GM23338 (cell line): ENCODE measurements around the gene EFNB2. TPM values are rescaled to one million over a fixed set of nuclear protein-coding genes. Genes with fewer than 3 reads are reported as not detected.

Experiments
- ATAC-seq: fragments of 200-7000 bp; cut with Tn5 transposase; 3 replicates; pipeline ENCODE4 v1.9.1; 2020
- DNase-seq: peaks from one replicate; pipeline ENCODE4 v3.0.0-alpha.2; 2015; ENCODE audit warnings: low spot score
- H2AFZ ChIP-seq: fragments of 200-600 bp; sonication (generic); 2 replicates; pipeline ENCODE4 v1.8.0; 2016; ENCODE audit warnings: antibody characterized with exemption, mild to moderate bottlenecking, moderate library complexity
- H3F3A ChIP-seq: fragments of 200-600 bp; sonication (generic); replicated peaks from 2 replicates; pipeline ENCODE4 v1.8.0; 2017; ENCODE audit warnings: antibody characterized with exemption, mixed run types, low read depth
- H3K27ac ChIP-seq: fragments of 200-600 bp; sonication (generic); 2 replicates; pipeline ENCODE4 v1.6.1; 2016; ENCODE audit warnings: low read depth
- H3K27me3 ChIP-seq: fragments of 200-600 bp; sonication (generic); 2 replicates; pipeline ENCODE4 v1.8.0; 2016; ENCODE audit warnings: mild to moderate bottlenecking, mixed run types, moderate library complexity; ENCODE audit not compliant: insufficient read depth
- H3K36me3 ChIP-seq: fragments of 200-600 bp; sonication (generic); 2 replicates; pipeline ENCODE4 v1.8.0; 2016; ENCODE audit warnings: mild to moderate bottlenecking; ENCODE audit not compliant: insufficient read depth
- H3K4me1 ChIP-seq: fragments of 200-600 bp; sonication (generic); 2 replicates; pipeline ENCODE4 v1.8.0; 2016; ENCODE audit warnings: mild to moderate bottlenecking, moderate library complexity; ENCODE audit not compliant: insufficient read depth
- H3K4me2 ChIP-seq: fragments of 200-600 bp; sonication (generic); 2 replicates; pipeline ENCODE4 v1.7.1; 2017; ENCODE audit warnings: mixed run types
- H3K4me3 ChIP-seq: fragments of 200-600 bp; sonication (generic); 2 replicates; pipeline ENCODE4 v1.6.1; 2016; ENCODE audit warnings: mixed run types
- H3K79me2 ChIP-seq: fragments of 200-600 bp; sonication (generic); replicated peaks from 2 replicates; pipeline ENCODE4 v1.8.0; 2017; ENCODE audit warnings: mild to moderate bottlenecking; ENCODE audit not compliant: insufficient read depth
- H3K9me2 ChIP-seq: fragments of 200-600 bp; sonication (generic); 2 replicates; pipeline ENCODE4 v1.8.0; 2017; ENCODE audit not compliant: insufficient read depth
- H4K20me1 ChIP-seq: fragments of 200-600 bp; sonication (generic); replicated peaks from 2 replicates; pipeline ENCODE4 v1.8.0; 2017; ENCODE audit warnings: mild to moderate bottlenecking; ENCODE audit not compliant: insufficient read depth
- H3K27ac Mint-ChIP-seq: 2 replicates; pipeline ENCODE4 v1.8.0; 2020; ENCODE audit warnings: inconsistent platforms, mild to moderate bottlenecking, moderate library complexity, mixed read lengths
- H3K27me3 Mint-ChIP-seq: 3 replicates; pipeline ENCODE4 v1.8.0; 2022; ENCODE audit warnings: low read depth, mild to moderate bottlenecking, moderate library complexity, mixed read lengths, inconsistent platforms; ENCODE audit not compliant: insufficient read depth, poor library complexity
- H3K36me3 Mint-ChIP-seq: 3 replicates; pipeline ENCODE4 v1.8.0; 2021; ENCODE audit warnings: low read depth, mild to moderate bottlenecking, inconsistent platforms, moderate library complexity, mixed read lengths
- H3K4me1 Mint-ChIP-seq: 3 replicates; pipeline ENCODE4 v1.8.0; 2020; ENCODE audit warnings: mild to moderate bottlenecking, inconsistent platforms, mixed read lengths
- H3K4me3 Mint-ChIP-seq: 3 replicates; pipeline ENCODE4 v1.8.0; 2021; ENCODE audit warnings: moderate library complexity, mild to moderate bottlenecking, inconsistent platforms, mixed read lengths
- H3K9me3 Mint-ChIP-seq: 3 replicates; pipeline ENCODE4 v1.8.0; 2020; ENCODE audit warnings: moderate library complexity, mild to moderate bottlenecking, inconsistent platforms, mixed read lengths
- CREB1 ChIP-seq: fragments of 250-450 bp; sonication (Bioruptor Pico); IDR thresholded peaks from 2 replicates; pipeline ENCODE4 v1.5.0; 2020; ENCODE audit warnings: low read depth, mild to moderate bottlenecking, moderate library complexity
- EZH2 ChIP-seq: fragments of 200-600 bp; sonication (generic); IDR thresholded peaks from one replicate; pipeline ENCODE4 v1.8.0; 2017; ENCODE audit warnings: antibody characterized with exemption, mild to moderate bottlenecking, low read depth; ENCODE audit not compliant: unreplicated experiment
- EZH2phosphoT487 ChIP-seq: fragments of 200-600 bp; sonication (generic); IDR thresholded peaks from one replicate; pipeline ENCODE4 v1.8.1; 2018; ENCODE audit warnings: antibody characterized with exemption; ENCODE audit not compliant: unreplicated experiment
- JUNB ChIP-seq: IDR thresholded peaks from one replicate; pipeline ENCODE4 v1.6.1; 2016; ENCODE audit warnings: antibody characterized with exemption; ENCODE audit not compliant: unreplicated experiment
- NANOG ChIP-seq: IDR thresholded peaks from 2 replicates; pipeline ENCODE4 v1.6.1; 2016; ENCODE audit warnings: antibody characterized with exemption, borderline replicate concordance
- POLR2AphosphoS5 ChIP-seq: IDR thresholded peaks from 2 replicates; pipeline ENCODE4 v1.6.1; 2016; ENCODE audit warnings: antibody characterized with exemption, low read depth
- REST ChIP-seq: IDR thresholded peaks from one replicate; pipeline ENCODE4 v1.6.1; 2018; ENCODE audit warnings: antibody characterized with exemption; ENCODE audit not compliant: unreplicated experiment
- STAT1 ChIP-seq: IDR thresholded peaks from one replicate; pipeline ENCODE4 v1.6.1; 2016; ENCODE audit warnings: antibody characterized with exemption; ENCODE audit not compliant: unreplicated experiment
- ZNF114 ChIP-seq: fragments of 250-450 bp; sonication (Bioruptor Pico); IDR thresholded peaks from 2 replicates; pipeline ENCODE4 v1.5.0; 2020; ENCODE audit warnings: mild to moderate bottlenecking, moderate library complexity
- ZNF331 ChIP-seq: fragments of 250-450 bp; sonication (Bioruptor Pico); IDR thresholded peaks from 2 replicates; pipeline ENCODE4 v1.5.0; 2020; ENCODE audit warnings: low read depth, mild to moderate bottlenecking, moderate library complexity
- polyA plus RNA-seq: library from polyadenylated mRNA; unstranded; fragments of >200 nt; fragmentation: Nextera tagmentation; extraction: Ambion mirVana; gene quantifications from 2 replicates; pipeline ENCODE4 v1.2.1, GENCODE V29; 2016
- total RNA-seq: library from RNA; depleted of rRNA; stranded (reverse); fragments of >200 nt; shearing (Covaris generic); gene quantifications from 2 replicates; pipeline ENCODE4 v1.2.3, GENCODE V29; 2014
- TF ChIP-seq, protein P1 (sequence below): fragments of 250-450 bp; sonication (Bioruptor Pico); IDR thresholded peaks from 2 replicates; pipeline ENCODE4 v1.5.0; 2020; ENCODE audit warnings: mild to moderate bottlenecking, moderate library complexity
- TF ChIP-seq, protein P2 (sequence below): IDR thresholded peaks from 2 replicates; pipeline ENCODE4 v1.6.1; 2016; ENCODE audit warnings: antibody characterized with exemption
- TF ChIP-seq, protein P3 (sequence below), 2 experiments: fragments of 200-600 bp in 1 of 2; sonication (generic) in 1 of 2; conservative IDR thresholded peaks; 2 replicates each; pipeline versions ENCODE4 v1.5.1 to v1.6.1; 2016 to 2017; ENCODE audit warnings: antibody characterized with exemption in 2 of 2, low read depth in 2 of 2, mild to moderate bottlenecking in 2 of 2, moderate library complexity in 1 of 2

EFNB2 gene
- total and polyA plus RNA-seq, 2 experiments from 2014 or later = 5.7 to 10.9 TPM

DNA sequence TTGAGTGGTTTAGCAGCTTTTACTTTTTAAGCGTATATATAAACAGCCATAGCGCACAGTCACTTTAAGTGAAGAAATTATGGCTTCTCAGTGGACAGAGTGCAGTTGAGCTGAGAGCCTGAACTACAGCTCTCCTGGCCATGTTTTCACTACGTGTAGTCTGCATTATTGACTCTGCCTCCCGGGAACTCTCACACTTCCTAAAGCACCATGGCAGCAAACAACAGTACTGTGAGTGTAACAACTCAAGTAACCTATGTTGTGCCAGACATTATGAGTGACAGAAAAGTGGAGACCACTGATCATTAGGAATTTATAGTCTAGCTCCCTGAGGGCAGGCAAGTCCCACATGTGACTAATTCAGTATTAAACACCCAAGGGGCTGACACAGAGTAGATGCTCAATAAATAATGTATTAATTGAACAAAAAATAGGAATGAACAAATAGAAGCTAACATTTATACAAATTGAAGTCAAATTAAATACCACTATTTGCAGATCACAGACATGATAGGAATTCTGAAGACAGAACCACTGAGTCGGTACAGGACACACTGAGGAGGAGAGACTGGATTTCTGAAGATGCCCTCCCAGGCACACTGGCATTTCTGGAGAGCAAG, 19.7 kb downstream of the EFNB2 start:
- no peak overlapping the region for H3K4me3 Mint-ChIP-seq

More for the DNA sequence above, 19.7 kb downstream of the EFNB2 start:
- Histone ChIP-seq H3K27me3 (no peaks in the 10 kb centered on the region), H3K36me3 (no peaks in the 10 kb centered on the region), H3K9me2 (no peaks in the 10 kb centered on the region), H3K79me2 (peaks cover 89% of the 10 kb centered on the region), H3K4me2 (peak overlapping the region; percentile 50; the same call in 1 of the 2 replicates), H3F3A (no peaks in the 10 kb centered on the region), H3K4me3 (no peak overlapping the region), H3K4me1 (peaks cover 56% of the 10 kb centered on the region), H4K20me1 (0 out of 2 replicates have a peak, but pooled peaks cover 4% of the 10 kb centered on the region), H2AFZ (no peak overlapping the region), H3K27ac (peak overlapping the region; percentile 22; the same call in 1 of the 2 replicates)
- Mint-ChIP-seq H3K27ac (no peak overlapping the region; the same call in 1 of the 2 replicates), H3K27me3 (no peaks in the 10 kb centered on the region), H3K9me3 (no peaks in the 10 kb centered on the region), H3K4me1 (peaks cover 51% of the 10 kb centered on the region), H3K36me3 (peaks cover 10% of the 10 kb centered on the region; the same call in 2 of the 3 replicates)
- DNase-seq (no peak), ATAC-seq (no peak)
- TF ChIP-seq NANOG = no peak
- TF ChIP-seq ZNF331 (CRISPR knock-in tag) = no peak
- TF ChIP-seq STAT1 = no peak
- TF ChIP-seq, protein P1, sequence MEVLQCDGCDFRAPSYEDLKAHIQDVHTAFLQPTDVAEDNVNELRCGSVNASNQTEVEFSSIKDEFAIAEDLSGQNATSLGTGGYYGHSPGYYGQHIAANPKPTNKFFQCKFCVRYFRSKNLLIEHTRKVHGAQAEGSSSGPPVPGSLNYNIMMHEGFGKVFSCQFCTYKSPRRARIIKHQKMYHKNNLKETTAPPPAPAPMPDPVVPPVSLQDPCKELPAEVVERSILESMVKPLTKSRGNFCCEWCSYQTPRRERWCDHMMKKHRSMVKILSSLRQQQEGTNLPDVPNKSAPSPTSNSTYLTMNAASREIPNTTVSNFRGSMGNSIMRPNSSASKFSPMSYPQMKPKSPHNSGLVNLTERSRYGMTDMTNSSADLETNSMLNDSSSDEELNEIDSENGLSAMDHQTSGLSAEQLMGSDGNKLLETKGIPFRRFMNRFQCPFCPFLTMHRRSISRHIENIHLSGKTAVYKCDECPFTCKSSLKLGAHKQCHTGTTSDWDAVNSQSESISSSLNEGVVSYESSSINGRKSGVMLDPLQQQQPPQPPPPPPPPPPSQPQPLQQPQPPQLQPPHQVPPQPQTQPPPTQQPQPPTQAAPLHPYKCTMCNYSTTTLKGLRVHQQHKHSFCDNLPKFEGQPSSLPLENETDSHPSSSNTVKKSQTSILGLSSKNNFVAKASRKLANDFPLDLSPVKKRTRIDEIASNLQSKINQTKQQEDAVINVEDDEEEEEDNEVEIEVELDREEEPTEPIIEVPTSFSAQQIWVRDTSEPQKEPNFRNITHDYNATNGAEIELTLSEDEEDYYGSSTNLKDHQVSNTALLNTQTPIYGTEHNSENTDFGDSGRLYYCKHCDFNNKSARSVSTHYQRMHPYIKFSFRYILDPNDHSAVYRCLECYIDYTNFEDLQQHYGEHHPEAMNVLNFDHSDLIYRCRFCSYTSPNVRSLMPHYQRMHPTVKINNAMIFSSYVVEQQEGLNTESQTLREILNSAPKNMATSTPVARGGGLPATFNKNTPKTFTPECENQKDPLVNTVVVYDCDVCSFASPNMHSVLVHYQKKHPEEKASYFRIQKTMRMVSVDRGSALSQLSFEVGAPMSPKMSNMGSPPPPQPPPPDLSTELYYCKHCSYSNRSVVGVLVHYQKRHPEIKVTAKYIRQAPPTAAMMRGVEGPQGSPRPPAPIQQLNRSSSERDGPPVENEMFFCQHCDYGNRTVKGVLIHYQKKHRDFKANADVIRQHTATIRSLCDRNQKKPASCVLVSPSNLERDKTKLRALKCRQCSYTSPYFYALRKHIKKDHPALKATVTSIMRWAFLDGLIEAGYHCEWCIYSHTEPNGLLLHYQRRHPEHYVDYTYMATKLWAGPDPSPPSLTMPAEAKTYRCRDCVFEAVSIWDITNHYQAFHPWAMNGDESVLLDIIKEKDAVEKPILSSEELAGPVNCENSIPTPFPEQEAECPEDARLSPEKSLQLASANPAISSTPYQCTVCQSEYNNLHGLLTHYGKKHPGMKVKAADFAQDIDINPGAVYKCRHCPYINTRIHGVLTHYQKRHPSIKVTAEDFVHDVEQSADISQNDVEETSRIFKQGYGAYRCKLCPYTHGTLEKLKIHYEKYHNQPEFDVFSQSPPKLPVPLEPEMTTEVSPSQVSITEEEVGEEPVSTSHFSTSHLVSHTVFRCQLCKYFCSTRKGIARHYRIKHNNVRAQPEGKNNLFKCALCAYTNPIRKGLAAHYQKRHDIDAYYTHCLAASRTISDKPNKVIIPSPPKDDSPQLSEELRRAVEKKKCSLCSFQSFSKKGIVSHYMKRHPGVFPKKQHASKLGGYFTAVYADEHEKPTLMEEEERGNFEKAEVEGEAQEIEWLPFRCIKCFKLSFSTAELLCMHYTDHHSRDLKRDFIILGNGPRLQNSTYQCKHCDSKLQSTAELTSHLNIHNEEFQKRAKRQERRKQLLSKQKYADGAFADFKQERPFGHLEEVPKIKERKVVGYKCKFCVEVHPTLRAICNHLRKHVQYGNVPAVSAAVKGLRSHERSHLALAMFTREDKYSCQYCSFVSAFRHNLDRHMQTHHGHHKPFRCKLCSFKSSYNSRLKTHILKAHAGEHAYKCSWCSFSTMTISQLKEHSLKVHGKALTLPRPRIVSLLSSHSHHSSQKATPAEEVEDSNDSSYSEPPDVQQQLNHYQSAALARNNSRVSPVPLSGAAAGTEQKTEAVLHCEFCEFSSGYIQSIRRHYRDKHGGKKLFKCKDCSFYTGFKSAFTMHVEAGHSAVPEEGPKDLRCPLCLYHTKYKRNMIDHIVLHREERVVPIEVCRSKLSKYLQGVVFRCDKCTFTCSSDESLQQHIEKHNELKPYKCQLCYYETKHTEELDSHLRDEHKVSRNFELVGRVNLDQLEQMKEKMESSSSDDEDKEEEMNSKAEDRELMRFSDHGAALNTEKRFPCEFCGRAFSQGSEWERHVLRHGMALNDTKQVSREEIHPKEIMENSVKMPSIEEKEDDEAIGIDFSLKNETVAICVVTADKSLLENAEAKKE (CRISPR knock-in tag) = no peak
- no peak for TF ChIP-seq EZH2
- TF ChIP-seq, protein P2, sequence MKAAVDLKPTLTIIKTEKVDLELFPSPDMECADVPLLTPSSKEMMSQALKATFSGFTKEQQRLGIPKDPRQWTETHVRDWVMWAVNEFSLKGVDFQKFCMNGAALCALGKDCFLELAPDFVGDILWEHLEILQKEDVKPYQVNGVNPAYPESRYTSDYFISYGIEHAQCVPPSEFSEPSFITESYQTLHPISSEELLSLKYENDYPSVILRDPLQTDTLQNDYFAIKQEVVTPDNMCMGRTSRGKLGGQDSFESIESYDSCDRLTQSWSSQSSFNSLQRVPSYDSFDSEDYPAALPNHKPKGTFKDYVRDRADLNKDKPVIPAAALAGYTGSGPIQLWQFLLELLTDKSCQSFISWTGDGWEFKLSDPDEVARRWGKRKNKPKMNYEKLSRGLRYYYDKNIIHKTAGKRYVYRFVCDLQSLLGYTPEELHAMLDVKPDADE = no peak
- TF ChIP-seq POLR2AphosphoS5 = no peak
- no peak for TF ChIP-seq EZH2phosphoT487
- TF ChIP-seq ZNF114 (CRISPR knock-in tag) = no peak
- TF ChIP-seq, protein P3, sequence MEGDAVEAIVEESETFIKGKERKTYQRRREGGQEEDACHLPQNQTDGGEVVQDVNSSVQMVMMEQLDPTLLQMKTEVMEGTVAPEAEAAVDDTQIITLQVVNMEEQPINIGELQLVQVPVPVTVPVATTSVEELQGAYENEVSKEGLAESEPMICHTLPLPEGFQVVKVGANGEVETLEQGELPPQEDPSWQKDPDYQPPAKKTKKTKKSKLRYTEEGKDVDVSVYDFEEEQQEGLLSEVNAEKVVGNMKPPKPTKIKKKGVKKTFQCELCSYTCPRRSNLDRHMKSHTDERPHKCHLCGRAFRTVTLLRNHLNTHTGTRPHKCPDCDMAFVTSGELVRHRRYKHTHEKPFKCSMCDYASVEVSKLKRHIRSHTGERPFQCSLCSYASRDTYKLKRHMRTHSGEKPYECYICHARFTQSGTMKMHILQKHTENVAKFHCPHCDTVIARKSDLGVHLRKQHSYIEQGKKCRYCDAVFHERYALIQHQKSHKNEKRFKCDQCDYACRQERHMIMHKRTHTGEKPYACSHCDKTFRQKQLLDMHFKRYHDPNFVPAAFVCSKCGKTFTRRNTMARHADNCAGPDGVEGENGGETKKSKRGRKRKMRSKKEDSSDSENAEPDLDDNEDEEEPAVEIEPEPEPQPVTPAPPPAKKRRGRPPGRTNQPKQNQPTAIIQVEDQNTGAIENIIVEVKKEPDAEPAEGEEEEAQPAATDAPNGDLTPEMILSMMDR (conservative IDR thresholded peaks at IDR 0.05; ENCODE audit: low read depth in 2 of 2) = no peak
- no peak for TF ChIP-seq REST
- no peak for TF ChIP-seq CREB1 (CRISPR knock-in tag)
- no peak for TF ChIP-seq JUNB
